GM12878 (cell line): ENCODE measurements around the gene ANKRD11. TPM values are rescaled to one million over a fixed set of nuclear protein-coding genes. Genes with fewer than 3 reads are reported as not detected.

Source experiments
- ATAC-seq: fragments of 200-7000 bp; cut with Tn5 transposase; 3 replicates; pipeline ENCODE4 v1.9.1; 2020; ENCODE audit warnings: mild to moderate bottlenecking, moderate library complexity
- BruUV-seq: library from RNA; stranded (reverse); fragments of 400-500 nt; replicated peaks from 2 replicates; lab custom pipeline; 2021; lab: Mats Ljungman, UMichigan
- CTCF ChIA-PET: fragments of 300-600 bp; sonication (Branson Sonifier 250); formaldehyde crosslinking; extraction: SDS; loops from one replicate; lab custom pipeline; 2021; ENCODE audit warnings: inconsistent platforms; lab: Yijun Ruan, JAX
- POLR2A ChIA-PET: fragments of 350-600 bp; formaldehyde crosslinking; extraction: SDS; loops from one replicate; lab custom pipeline; 2021; ENCODE audit warnings: inconsistent platforms; lab: Charles Lee
- RAD21 ChIA-PET: fragments of 300-600 bp; sonication (Branson Sonifier 250); formaldehyde crosslinking; loops from one replicate; lab custom pipeline; 2023; ENCODE audit warnings: antibody characterized with exemption; ENCODE audit not compliant: unreplicated experiment; lab: Charles Lee
- SMC1A ChIA-PET: fragments of 300-600 bp; sonication (Branson Sonifier 250); formaldehyde crosslinking; loops from one replicate; lab custom pipeline; 2023; ENCODE audit not compliant: unreplicated experiment, uncharacterized antibody; lab: Charles Lee
- DNase-seq: peaks from one replicate; pipeline ENCODE4 v3.0.0-alpha.2; 2011; ENCODE audit warnings: low read depth, low spot score
- FAIRE-seq: peaks from 3 replicates; lab custom pipeline; 2011; peaks lifted over from hg19 to GRCh38; lab: Jason Lieb, UNC
- H2AFZ ChIP-seq: 2 replicates; pipeline ENCODE4 v1.6.0; 2011; ENCODE audit warnings: low read depth, low read length, control low read depth; ENCODE audit not compliant: control insufficient read depth
- H3K27ac ChIP-seq: 2 replicates; pipeline ENCODE4 v1.5.1; 2011; ENCODE audit warnings: control low read depth; ENCODE audit not compliant: control insufficient read depth, insufficient read depth
- H3K27me3 ChIP-seq, 2 experiments: replicated peaks in 1 of 2; 2 replicates each; pipeline versions ENCODE4 v1.6.0 to v1.6.1; 2011; ENCODE audit warnings: low read length in 1 of 2; ENCODE audit not compliant: control insufficient read depth in 2 of 2, insufficient read depth in 2 of 2
- H3K36me3 ChIP-seq, 2 experiments: 2 replicates each; pipeline ENCODE4 v1.5.1; 2011; ENCODE audit warnings: low read length in 1 of 2; ENCODE audit not compliant: control insufficient read depth in 2 of 2, insufficient read depth in 2 of 2
- H3K4me1 ChIP-seq: 2 replicates; pipeline ENCODE4 v1.6.1; 2011; ENCODE audit warnings: mild to moderate bottlenecking, low read length, moderate library complexity, mixed read lengths; ENCODE audit not compliant: control insufficient read depth, insufficient read depth
- H3K4me2 ChIP-seq: 2 replicates; pipeline ENCODE4 v1.6.0; 2011; ENCODE audit warnings: control low read depth; ENCODE audit not compliant: control insufficient read depth, insufficient read depth
- H3K4me3 ChIP-seq: fragments of 200-600 bp; sonication (generic); 2 replicates; pipeline ENCODE4 v1.5.1; 2016
- H3K79me2 ChIP-seq: 2 replicates; pipeline ENCODE4 v1.6.0; 2011; ENCODE audit warnings: low read length; ENCODE audit not compliant: control insufficient read depth, insufficient read depth
- H3K9ac ChIP-seq: 2 replicates; pipeline ENCODE4 v1.8.0; 2011; ENCODE audit warnings: low read length, control low read depth, mixed read lengths; ENCODE audit not compliant: control insufficient read depth, insufficient read depth
- H3K9me3 ChIP-seq: replicated peaks from 3 replicates; pipeline ENCODE4 v1.5.1; 2011; ENCODE audit warnings: mild to moderate bottlenecking, low read length; ENCODE audit not compliant: control insufficient read depth, insufficient read depth
- H4K20me1 ChIP-seq: 2 replicates; pipeline ENCODE4 v1.6.0; 2011; ENCODE audit not compliant: control insufficient read depth, insufficient read depth
- BCL3 ChIP-seq: IDR thresholded peaks from 2 replicates; pipeline ENCODE4 v1.6.1; 2011; ENCODE audit warnings: borderline replicate concordance, low read depth, mild to moderate bottlenecking, moderate library complexity, low read length; ENCODE audit not compliant: insufficient read depth, poor library complexity, severe bottlenecking
- CEBPB ChIP-seq, 2 experiments: fragments of 150-350 bp in 1 of 2; IDR thresholded peaks; 2 replicates each; pipeline ENCODE4 v1.6.1; 2012 to 2014; ENCODE audit warnings: low read depth in 2 of 2, low read length in 2 of 2, borderline replicate concordance in 1 of 2, inconsistent platforms in 1 of 2
- EED ChIP-seq: sonication (generic); IDR thresholded peaks from 2 replicates; pipeline ENCODE4 v1.6.1; 2016; ENCODE audit warnings: antibody characterized with exemption, low read depth
- HSF1 ChIP-seq: fragments of 150-350 bp; IDR thresholded peaks from 2 replicates; pipeline ENCODE4 v1.6.1; 2014; ENCODE audit warnings: mild to moderate bottlenecking, low read depth, low read length
- PAX8 ChIP-seq: fragments of 450-650 bp; IDR thresholded peaks from 2 replicates; pipeline ENCODE4 v1.6.1; 2017; ENCODE audit warnings: mild to moderate bottlenecking, moderate library complexity
- POLR2AphosphoS2 ChIP-seq: IDR thresholded peaks from 2 replicates; pipeline ENCODE4 v1.6.1; 2011; ENCODE audit warnings: low read depth, mild to moderate bottlenecking, low read length, improper control_type of control experiment, moderate library complexity
- ZNF384 ChIP-seq: IDR thresholded peaks from 2 replicates; pipeline ENCODE4 v1.6.1; 2012; ENCODE audit warnings: low read depth, mild to moderate bottlenecking, low read length, improper control_type of control experiment, borderline replicate concordance
- whole genome bisulfite sequencing: methylation state at CpG from one replicate; pipeline ENCODE4 v1.1.6; 2016; ENCODE audit warnings: low lambda C conversion rate; ENCODE audit not compliant: insufficient replicate concordance, insufficient coverage; ENCODE audit errors: missing lambda C conversion rate; 5-methylcytosine and 5-hydroxymethylcytosine counted together
- in situ Hi-C: fragments of 300-500 bp; cut with MboI; formaldehyde crosslinking; loops from 9 replicates; pipeline ENCODE4 v1.14.3; 2018; ENCODE audit warnings: mixed read lengths
- intact Hi-C: fragments of 100-400 bp; cut with micrococcal nuclease; formaldehyde crosslinking; loops from one replicate; pipeline ENCODE4 v1.14.2; 2022; ENCODE audit not compliant: unreplicated experiment
- polyA plus RNA-seq, 11 experiments: library from polyadenylated mRNA; depleted of rRNA in 4 of 11; unstranded in 6 of 11; stranded (reverse) in 5 of 11; fragments of >200 nt; fragmentation: Nextera tagmentation in 4 of 11; fragmentation: Illumina TruSeq in 1 of 11; extraction: Ambion mirVana in 4 of 11; extraction: Trizol in 1 of 11; gene quantifications; 1 replicate in 1 of 11; 2 replicates in 10 of 11; pipeline versions ENCODE4 v1.2.1 to v1.2.3, GENCODE V29; 2011 to 2016; ENCODE audit warnings: inconsistent platforms in 2 of 11, missing spikeins in 2 of 11, low read depth in 1 of 11
- total RNA-seq, 4 experiments: library from RNA; depleted of rRNA in 3 of 4; stranded (reverse); fragments of >200 nt in 3 of 4; fragmentation: Illumina TruSeq in 1 of 4; extraction: Trizol in 1 of 4; gene quantifications; 2 replicates each; pipeline versions ENCODE4 v1.2.1 to v1.2.3, GENCODE V29; 2013 to 2021

The ANKRD11 gene
- total and polyA plus RNA-seq, 10 of the 15 experiments (the other 5 are each of a cell fraction or from before 2014, with no cell fraction given), result 5.1 to 103 (median 27.4) TPM

- WGBS, result 96% methylated on average over 9 of the region's 9 CpGs
- POLR2A ChIA-PET, result interaction anchor here (0.6 kb wide), 1 partner anchor 10 kb away, joined by 3 read pairs; no protein-coding TSS in a partner anchor
- H3K4me2 ChIP-seq, result no peak overlapping the region
- H3K4me3 ChIP-seq, result no peak overlapping the region
- FAIRE-seq, result no peak
- intact Hi-C loops, result no loop called here
- no peak overlapping the region for H2AFZ ChIP-seq
- no peaks in the 10 kb centered on the region for H3K9me3 ChIP-seq
- no peaks in the 10 kb centered on the region for H3K27me3 ChIP-seq
- H3K4me1 ChIP-seq, result peaks cover 14% of the 10 kb centered on the region
- TF ChIP-seq POLR2AphosphoS2 (no peak), PAX8 (no peak), EED (no peak), HSF1 (no peak), BCL3 (no peak), CEBPB (IDR thresholded peaks at IDR 0.05; ENCODE audit: borderline replicate concordance in 1 of 2, low read depth in 2 of 2, low read length in 2 of 2) (no peak), ZNF384 (no peak)
- SMC1A ChIA-PET, result interaction anchor here (1.4 kb wide), 1 partner anchor 12 kb away, joined by 4 read pairs; no protein-coding TSS in a partner anchor
- no peak for ATAC-seq
- DNase-seq, result no peak
- BruUV-seq, result no TSS peak
- in situ Hi-C loops, result no loop called here
- no peak overlapping the region for H3K9ac ChIP-seq
- no peak overlapping the region for H3K27ac ChIP-seq
- peaks cover 3% of the 10 kb centered on the region in 2 experiments; a peak in 3 of 4 replicates for H3K36me3 ChIP-seq
- H4K20me1 ChIP-seq, result peaks cover 26% of the 10 kb centered on the region
- H3K79me2 ChIP-seq, result peaks cover 90% of the 10 kb centered on the region
- CTCF ChIA-PET, result interaction anchor here (1.1 to 1.6 kb wide), 2 partner anchors 11 to 12 kb away, joined by 3 to 4 read pairs; no protein-coding TSS in a partner anchor
- RAD21 ChIA-PET, result no interaction called here
These were observed 144.7 kb downstream of the ANKRD11 start for GRCh38 chr16:89345642-89346150.
